ENCODE results near the gene SIRT6. TPM values are rescaled to one million over a fixed set of nuclear protein-coding genes. Genes with fewer than 3 reads are reported as not detected.
A peak's percentile ranks its signal among the peaks of the same experiment; 100 is the strongest.
"Not testable (repeated sequence)": the region's sequence is repeated elsewhere in the genome, so short reads cannot be mapped to it uniquely, and the experiment has no call there.

The SIRT6 gene
- polyA plus RNA-seq, result 10 to 100 TPM; 16.9 to 22.0 TPM

DNA sequence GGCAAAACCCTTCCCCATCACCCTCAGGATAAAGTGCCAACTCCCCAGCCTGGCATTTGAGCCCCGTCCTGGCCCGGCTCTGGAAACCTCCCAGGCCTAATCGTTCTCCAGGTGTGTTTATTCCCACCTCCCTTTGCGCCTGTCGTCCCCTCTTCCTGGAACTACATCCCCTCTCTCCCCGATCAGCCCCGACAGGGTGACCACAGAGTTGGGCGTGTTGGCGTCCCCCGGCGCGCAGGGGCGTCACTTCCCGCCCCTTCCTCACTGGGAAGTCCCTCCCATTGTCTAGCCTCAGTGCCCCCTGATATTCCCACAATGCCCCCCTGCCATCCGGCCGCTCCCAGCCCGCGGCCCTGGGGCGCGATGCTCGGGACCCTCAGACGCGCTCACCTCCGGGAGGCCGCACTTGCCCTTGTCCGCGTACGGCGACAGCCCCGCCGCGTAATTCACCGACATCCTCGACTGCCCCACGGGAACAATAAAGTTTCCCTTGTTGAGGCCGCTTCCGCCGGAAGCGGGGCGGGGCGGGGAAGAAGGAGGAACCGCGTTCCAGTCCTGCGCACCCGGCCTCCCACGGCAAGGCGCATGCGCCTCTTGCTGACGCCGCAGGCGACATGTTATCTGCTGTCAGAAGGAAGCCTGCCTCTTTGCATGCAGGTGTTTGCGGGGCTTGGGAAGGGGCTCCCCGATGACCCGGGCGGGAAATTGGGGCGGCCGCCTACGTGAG lies at the start of gene SIRT6, which contains the start of gene ANKRD24:
Gene SIRT6 (minus strand): TSS at position 480 of the 727 bp plus-strand sequence. CDS start 24 bp downstream, at position 456.
Gene ANKRD24 (plus strand): TSS at position 606 of the 727 bp plus-strand sequence. CDS start 3,737 bp downstream, outside the sequence.
- peak within 1 kb of the TSS; percentile 71 to 86 for H3K27ac ChIP-seq (ENCODE audit: low read depth in 2 of 2, low read length in 1 of 2)
- WGBS, 2 donors, result 0 to 1% methylated on average over 58 of the region's 58 CpGs
- no peaks in the 10 kb centered on the region for H3K9me3 ChIP-seq (ENCODE audit: control insufficient read depth in 2 of 2, insufficient read depth in 1 of 2, low read depth in 1 of 2, low read length in 1 of 2)
- H3K27me3 ChIP-seq (ENCODE audit: control insufficient read depth in 1 of 2, insufficient read depth in 2 of 2, low read length in 2 of 2), result no peaks in the 10 kb centered on the region
- H3K4me1 ChIP-seq (ENCODE audit: control insufficient read depth in 2 of 2, insufficient read depth in 2 of 2, low read length in 1 of 2), result peaks cover 0 to 15% of the 10 kb centered on the region in 2 donors
- H3K36me3 ChIP-seq (ENCODE audit: control insufficient read depth in 2 of 2, insufficient read depth in 2 of 2, low read length in 1 of 2), result peaks cover 0 to 9% of the 10 kb centered on the region in 2 donors
- H3K4me3 ChIP-seq (ENCODE audit: low read depth in 1 of 2, low read length in 2 of 2), result peak within 1 kb of the TSS; percentile 80 to 89

DNA sequence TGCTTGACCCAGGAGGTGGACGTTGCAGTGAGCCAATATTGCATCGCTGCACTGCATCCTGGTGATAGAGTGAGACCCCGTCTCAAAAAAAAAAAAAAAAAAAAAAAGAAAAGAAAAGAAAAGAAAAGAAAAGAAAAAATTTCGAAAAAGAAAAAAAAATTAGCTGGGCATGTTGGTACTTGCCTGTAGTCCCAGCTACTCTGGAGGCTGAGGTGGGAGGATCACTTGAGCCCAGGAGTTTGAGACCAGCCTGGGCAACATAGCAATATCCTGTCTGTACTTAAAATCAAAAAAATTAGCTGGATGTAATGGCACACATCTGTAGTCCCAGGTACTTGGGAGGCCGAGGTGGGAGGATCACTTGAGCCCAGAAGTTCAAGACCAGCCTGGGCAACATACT lies 49.8 kb upstream of the SIRT6 start:
- H3K4me1 ChIP-seq (ENCODE audit: control insufficient read depth in 2 of 2, insufficient read depth in 2 of 2, low read length in 1 of 2); H3K27me3 ChIP-seq (ENCODE audit: control insufficient read depth in 1 of 2, insufficient read depth in 2 of 2, low read length in 2 of 2); H3K27ac ChIP-seq (ENCODE audit: low read depth in 2 of 2, low read length in 1 of 2); H3K9me3 ChIP-seq (ENCODE audit: control insufficient read depth in 2 of 2, insufficient read depth in 1 of 2, low read depth in 1 of 2, low read length in 1 of 2); H3K36me3 ChIP-seq (ENCODE audit: control insufficient read depth in 2 of 2, insufficient read depth in 2 of 2, low read length in 1 of 2); H3K4me3 ChIP-seq (ENCODE audit: low read depth in 1 of 2, low read length in 2 of 2): not testable (repeated sequence)
- WGBS, 2 donors, result 81% methylated on average over 5 of the region's 5 CpGs

DNA sequence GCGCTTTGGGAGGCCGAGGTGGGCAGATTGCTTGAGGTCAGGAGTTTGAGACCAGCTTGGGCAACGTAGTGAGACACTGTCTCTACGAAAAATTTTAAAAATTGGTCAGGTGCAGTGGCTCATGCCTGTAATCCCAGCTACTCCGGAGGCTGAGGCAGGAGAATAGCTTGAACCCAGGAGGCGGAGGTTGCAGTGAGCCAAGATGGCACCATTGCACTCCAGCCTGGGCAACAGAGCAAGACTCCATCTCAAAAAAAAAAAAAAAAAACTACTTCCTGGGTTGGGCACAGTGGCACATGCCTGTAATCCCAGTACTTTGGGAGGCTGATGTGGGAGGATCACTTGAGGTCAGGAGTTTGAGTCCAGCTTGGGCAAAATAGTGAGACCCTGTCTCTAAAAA lies 49.2 kb upstream of the SIRT6 start:
- not testable (repeated sequence) for H3K9me3 ChIP-seq (ENCODE audit: control insufficient read depth in 2 of 2, insufficient read depth in 1 of 2, low read depth in 1 of 2, low read length in 1 of 2); H3K27me3 ChIP-seq (ENCODE audit: control insufficient read depth in 1 of 2, insufficient read depth in 2 of 2, low read length in 2 of 2); H3K36me3 ChIP-seq (ENCODE audit: control insufficient read depth in 2 of 2, insufficient read depth in 2 of 2, low read length in 1 of 2); H3K4me1 ChIP-seq (ENCODE audit: control insufficient read depth in 2 of 2, insufficient read depth in 2 of 2, low read length in 1 of 2); H3K27ac ChIP-seq (ENCODE audit: low read depth in 2 of 2, low read length in 1 of 2); H3K4me3 ChIP-seq (ENCODE audit: low read depth in 1 of 2, low read length in 2 of 2)
- 89 to 90% methylated on average over 6 of the region's 6 CpGs for WGBS, 2 donors

DNA sequence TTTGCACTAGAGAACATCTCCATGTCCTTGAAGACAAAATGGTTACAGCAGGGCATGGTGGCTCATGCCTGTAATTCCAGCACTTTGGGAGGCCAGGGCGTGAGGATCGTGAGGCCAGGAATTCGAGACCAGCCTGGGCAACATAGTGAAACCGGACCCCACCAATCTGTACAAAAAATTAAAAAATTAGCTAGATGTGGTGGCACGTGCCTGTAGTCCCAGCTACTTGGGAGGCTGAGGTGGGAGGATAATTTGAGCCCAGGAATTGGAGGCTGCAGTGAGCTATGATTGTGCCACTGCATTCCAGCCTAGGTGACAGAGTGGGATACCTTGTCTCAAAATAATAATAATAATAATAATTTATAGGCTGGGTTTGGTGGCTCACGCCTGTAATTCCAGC lies 47.9 kb upstream of the SIRT6 start:
- H3K27me3 ChIP-seq (ENCODE audit: control insufficient read depth in 1 of 2, insufficient read depth in 2 of 2, low read length in 2 of 2); H3K27ac ChIP-seq (ENCODE audit: low read depth in 2 of 2, low read length in 1 of 2); H3K4me3 ChIP-seq (ENCODE audit: low read depth in 1 of 2, low read length in 2 of 2); H3K9me3 ChIP-seq (ENCODE audit: control insufficient read depth in 2 of 2, insufficient read depth in 1 of 2, low read depth in 1 of 2, low read length in 1 of 2); H3K36me3 ChIP-seq (ENCODE audit: control insufficient read depth in 2 of 2, insufficient read depth in 2 of 2, low read length in 1 of 2); H3K4me1 ChIP-seq (ENCODE audit: control insufficient read depth in 2 of 2, insufficient read depth in 2 of 2, low read length in 1 of 2): not testable (repeated sequence)
- WGBS, 2 donors, result 82 to 84% methylated on average over 6 of the region's 6 CpGs

DNA sequence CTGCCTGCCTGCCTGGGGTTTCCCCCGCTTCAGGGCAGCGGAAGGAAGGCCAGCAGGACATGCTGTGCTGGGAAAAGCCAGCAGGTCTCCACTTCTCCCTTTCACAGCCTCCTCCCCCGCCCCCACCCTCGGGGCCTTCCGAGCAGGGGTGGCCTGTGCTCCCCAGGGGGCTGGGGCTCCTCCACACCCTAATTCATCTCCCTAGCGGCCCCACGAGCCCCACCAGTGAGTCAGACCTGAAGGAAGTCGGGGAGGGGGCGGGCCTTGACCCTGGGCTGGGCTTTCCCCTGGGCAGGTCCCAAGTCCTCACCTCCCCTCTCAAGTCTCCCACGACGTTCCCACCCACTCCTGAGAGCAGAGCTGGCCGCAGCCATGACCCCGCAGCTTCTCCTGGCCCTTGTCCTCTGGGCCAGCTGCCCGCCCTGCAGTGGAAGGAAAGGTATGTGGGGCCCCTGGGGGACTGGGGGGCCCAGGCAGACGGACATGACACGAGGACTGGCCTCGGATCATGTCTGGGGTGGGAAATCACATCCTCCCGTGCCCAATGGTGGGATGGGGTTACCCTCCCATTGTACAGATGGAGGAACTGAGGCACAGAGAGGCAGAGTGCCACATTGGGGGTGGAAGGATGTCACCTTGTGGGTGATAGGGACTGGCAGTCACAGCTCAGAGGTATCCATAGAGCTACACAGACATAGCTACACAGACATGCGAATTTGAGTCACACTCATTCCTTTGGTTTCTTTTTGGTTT lies 47.0 kb upstream of the SIRT6 start, which contains the start of gene EBI3:
Gene EBI3 (plus strand): TSS at position 345 of the 753 bp plus-strand sequence. CDS start 28 bp downstream, at position 373.
- no peaks in the 10 kb centered on the region for H3K36me3 ChIP-seq (ENCODE audit: control insufficient read depth in 2 of 2, insufficient read depth in 2 of 2, low read length in 1 of 2)
- no peaks in the 10 kb centered on the region for H3K9me3 ChIP-seq (ENCODE audit: control insufficient read depth in 2 of 2, insufficient read depth in 1 of 2, low read depth in 1 of 2, low read length in 1 of 2)
- 14 to 15% methylated on average over 19 of the region's 19 CpGs for WGBS, 2 donors
- no peak within 1 kb of the TSS for H3K27ac ChIP-seq (ENCODE audit: low read depth in 2 of 2, low read length in 1 of 2)
- no peaks in the 10 kb centered on the region for H3K4me1 ChIP-seq (ENCODE audit: control insufficient read depth in 2 of 2, insufficient read depth in 2 of 2, low read length in 1 of 2)
- no peaks in the 10 kb centered on the region for H3K27me3 ChIP-seq (ENCODE audit: control insufficient read depth in 1 of 2, insufficient read depth in 2 of 2, low read length in 2 of 2)
- no peak within 1 kb of the TSS for H3K4me3 ChIP-seq (ENCODE audit: low read depth in 1 of 2, low read length in 2 of 2)

DNA sequence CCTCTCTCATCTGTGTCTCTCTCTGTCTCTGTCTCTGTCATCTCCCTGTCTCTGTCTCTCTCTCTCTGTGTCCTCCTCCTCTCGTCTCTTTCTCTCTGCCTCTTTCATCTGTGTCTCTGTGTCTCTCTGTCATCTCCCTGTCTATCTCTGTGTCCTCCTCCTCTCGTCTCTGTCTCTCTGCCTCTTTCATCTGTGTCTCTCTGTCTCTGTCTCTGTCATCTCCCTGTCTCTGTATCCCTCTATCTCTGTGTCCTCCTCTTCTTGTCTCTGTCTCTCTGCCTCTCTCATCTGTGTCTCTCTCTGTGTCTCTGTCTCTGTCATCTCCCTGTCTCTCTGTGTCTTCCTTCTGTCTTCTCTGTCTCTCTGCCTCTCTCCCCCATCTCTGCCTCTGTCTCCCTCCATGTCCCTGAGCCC lies 46.4 kb upstream of the SIRT6 start:
- H3K27me3 ChIP-seq (ENCODE audit: control insufficient read depth in 1 of 2, insufficient read depth in 2 of 2, low read length in 2 of 2), result no peaks in the 10 kb centered on the region

DNA sequence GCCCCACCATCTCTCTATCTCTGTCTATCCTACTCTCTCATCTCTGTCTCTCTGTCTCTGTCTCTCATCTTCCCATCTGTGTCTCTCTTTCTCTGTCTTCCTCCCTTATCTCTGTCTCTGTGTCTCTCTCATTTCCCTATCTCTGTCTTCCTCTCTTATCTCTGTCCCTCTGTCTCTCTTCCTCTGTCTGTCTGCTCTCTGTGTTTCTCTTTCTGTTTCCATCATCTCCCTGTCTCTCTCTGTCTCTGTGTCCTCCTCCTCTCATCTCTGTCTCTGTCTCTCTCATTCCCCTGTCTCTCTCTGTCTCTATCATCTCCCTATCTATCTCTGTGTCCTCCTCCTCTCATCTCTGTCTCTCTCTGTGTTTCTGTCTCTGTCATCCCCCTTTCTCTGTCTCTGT lies 45.4 kb upstream of the SIRT6 start:
- Histone ChIP-seq H3K27me3 (ENCODE audit: control insufficient read depth in 1 of 2, insufficient read depth in 2 of 2, low read length in 2 of 2) (no peaks in the 10 kb centered on the region), H3K4me3 (ENCODE audit: low read depth in 1 of 2, low read length in 2 of 2) (no peak overlapping the region), H3K9me3 (ENCODE audit: control insufficient read depth in 2 of 2, insufficient read depth in 1 of 2, low read depth in 1 of 2, low read length in 1 of 2) (no peaks in the 10 kb centered on the region), H3K27ac (ENCODE audit: low read depth in 2 of 2, low read length in 1 of 2) (no peak overlapping the region), H3K4me1 (ENCODE audit: control insufficient read depth in 2 of 2, insufficient read depth in 2 of 2, low read length in 1 of 2) (no peaks in the 10 kb centered on the region), H3K36me3 (ENCODE audit: control insufficient read depth in 2 of 2, insufficient read depth in 2 of 2, low read length in 1 of 2) (no peaks in the 10 kb centered on the region)

More for the DNA sequence above, 46.4 kb upstream of the SIRT6 start:
- H3K27ac ChIP-seq (ENCODE audit: low read depth in 2 of 2, low read length in 1 of 2), result no peak overlapping the region
- no peaks in the 10 kb centered on the region for H3K9me3 ChIP-seq (ENCODE audit: control insufficient read depth in 2 of 2, insufficient read depth in 1 of 2, low read depth in 1 of 2, low read length in 1 of 2)
- WGBS, 2 donors, result 65 to 72% methylated on average over 2 of the region's 2 CpGs
- no peaks in the 10 kb centered on the region for H3K4me1 ChIP-seq (ENCODE audit: control insufficient read depth in 2 of 2, insufficient read depth in 2 of 2, low read length in 1 of 2)
- no peaks in the 10 kb centered on the region for H3K36me3 ChIP-seq (ENCODE audit: control insufficient read depth in 2 of 2, insufficient read depth in 2 of 2, low read length in 1 of 2)
- no peak overlapping the region for H3K4me3 ChIP-seq (ENCODE audit: low read depth in 1 of 2, low read length in 2 of 2)

DNA sequence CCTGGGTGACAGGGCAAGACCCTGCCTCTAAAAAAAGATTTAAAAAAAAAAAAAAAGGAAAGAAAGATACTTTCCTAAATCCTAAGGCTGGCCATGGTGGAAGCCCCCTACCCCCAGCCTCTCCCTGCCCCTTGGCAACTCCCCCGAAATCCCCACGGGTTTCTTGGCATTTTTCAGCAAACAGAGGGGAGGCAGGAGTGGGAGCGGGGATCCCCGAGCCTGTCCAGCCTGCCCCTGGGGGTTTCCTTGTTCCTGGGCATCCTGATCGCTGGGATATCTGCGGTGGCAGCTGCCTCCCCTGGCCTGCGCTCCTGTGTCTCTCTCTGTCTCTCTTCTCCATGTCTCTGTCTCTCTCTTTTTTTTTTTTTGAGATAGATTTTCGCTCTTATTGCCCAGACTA lies 43.5 kb upstream of the SIRT6 start:
- Histone ChIP-seq H3K36me3 (ENCODE audit: control insufficient read depth in 2 of 2, insufficient read depth in 2 of 2, low read length in 1 of 2) (no peaks in the 10 kb centered on the region), H3K4me3 (ENCODE audit: low read depth in 1 of 2, low read length in 2 of 2) (no peak overlapping the region), H3K27me3 (ENCODE audit: control insufficient read depth in 1 of 2, insufficient read depth in 2 of 2, low read length in 2 of 2) (no peaks in the 10 kb centered on the region), H3K4me1 (ENCODE audit: control insufficient read depth in 2 of 2, insufficient read depth in 2 of 2, low read length in 1 of 2) (no peaks in the 10 kb centered on the region), H3K27ac (ENCODE audit: low read depth in 2 of 2, low read length in 1 of 2) (no peak overlapping the region), H3K9me3 (ENCODE audit: control insufficient read depth in 2 of 2, insufficient read depth in 1 of 2, low read depth in 1 of 2, low read length in 1 of 2) (no peaks in the 10 kb centered on the region)
- 70 to 72% methylated on average over 8 of the region's 8 CpGs for whole genome bisulfite sequencing, 2 donors

DNA sequence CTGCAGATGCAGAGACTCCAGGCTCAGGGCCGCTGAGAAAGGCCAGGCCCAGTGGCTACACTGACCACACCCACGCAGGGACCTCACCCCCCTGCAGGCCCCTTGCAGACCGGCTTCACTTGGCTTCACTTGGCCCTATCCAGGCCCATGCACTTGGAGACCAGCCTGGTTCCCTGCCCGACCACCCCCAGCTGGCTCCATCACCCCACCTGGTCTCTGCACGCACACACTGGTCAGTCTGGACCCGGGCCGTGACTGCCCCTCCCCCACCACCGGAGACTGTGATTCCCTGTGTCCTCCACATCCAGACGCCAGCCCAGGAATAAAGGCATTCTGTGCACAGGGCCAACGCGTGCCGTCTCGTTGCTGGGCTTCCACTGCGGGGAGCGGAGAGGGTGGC lies 42.1 kb upstream of the SIRT6 start:
- Histone ChIP-seq H3K27ac (ENCODE audit: low read depth in 2 of 2, low read length in 1 of 2) (no peak overlapping the region), H3K9me3 (ENCODE audit: control insufficient read depth in 2 of 2, insufficient read depth in 1 of 2, low read depth in 1 of 2, low read length in 1 of 2) (no peaks in the 10 kb centered on the region), H3K4me1 (ENCODE audit: control insufficient read depth in 2 of 2, insufficient read depth in 2 of 2, low read length in 1 of 2) (no peaks in the 10 kb centered on the region), H3K4me3 (ENCODE audit: low read depth in 1 of 2, low read length in 2 of 2) (no peak overlapping the region), H3K27me3 (ENCODE audit: control insufficient read depth in 1 of 2, insufficient read depth in 2 of 2, low read length in 2 of 2) (no peaks in the 10 kb centered on the region), H3K36me3 (ENCODE audit: control insufficient read depth in 2 of 2, insufficient read depth in 2 of 2, low read length in 1 of 2) (no peaks in the 10 kb centered on the region)
- 64 to 67% methylated on average over 14 to 15 of the region's 15 CpGs for WGBS, 2 donors
